Mucosa of descending colon (tissue), 3 donors: Measurements from ENCODE around the gene MGAT4B. TPM values are rescaled to one million over a fixed set of nuclear protein-coding genes. Genes with fewer than 3 reads are reported as not detected.

Experiments
- ATAC-seq: fragments of 200-7000 bp; cut with Tn5 transposase; one replicate; pipeline ENCODE4 v1.9.1; 2020; ENCODE audit warnings: mild to moderate bottlenecking, moderate library complexity
- DNase-seq, 3 donors: peaks; one replicate each; pipeline ENCODE4 v3.0.0-alpha.2; 2020
- H3K36me3 ChIP-seq: fragments of 200-600 bp; one replicate; pipeline ENCODE4 v1.8.0; 2021; ENCODE audit warnings: low read depth, mild to moderate bottlenecking
- H3K4me1 ChIP-seq: fragments of 200-600 bp; one replicate; pipeline ENCODE4 v1.8.0; 2021; ENCODE audit warnings: low read depth, mild to moderate bottlenecking
- H3K4me3 ChIP-seq: fragments of 200-600 bp; one replicate; pipeline ENCODE4 v1.8.0; 2021; ENCODE audit warnings: mild to moderate bottlenecking
- H3K9me3 ChIP-seq: fragments of 200-600 bp; one replicate; pipeline ENCODE4 v1.8.0; 2021; ENCODE audit warnings: mild to moderate bottlenecking
- intact Hi-C, 2 donors: fragments of 100-400 bp; cut with DNase I in 1 of 2; cut with micrococcal nuclease in 1 of 2; formaldehyde crosslinking; loops; one replicate each; pipeline versions ENCODE4 v1.11.0 to v1.11.1; 2022; cut with DNase I, micrococcal nuclease
- total RNA-seq, 3 donors: library from RNA; stranded (reverse); fragmentation: NEBNext Ultra II Directional in 2 of 3; extraction: Animal tissue kit (Norgen Biotek cat#: 25700) in 2 of 3; gene quantifications; one replicate each; pipeline versions ENCODE4 v1.2.1 to v1.2.4, GENCODE V29; 2021 to 2023
- TF ChIP-seq, protein P1 (sequence below): fragments of 200-600 bp; IDR thresholded peaks from one replicate; pipeline ENCODE4 v1.8.0; 2022; ENCODE audit warnings: antibody characterized with exemption, mild to moderate bottlenecking
- donor health status: DM: no; HTN: no; CAD: no; lungs with moderate emphysema.
- donor health status: DM: no; HTN: no; CAD: no.
- donor health status: DM: no; HTN: yes; CAD: no.

The MGAT4B gene
- total RNA-seq, 3 donors from 2014 or later, result 274 to 623 (median 476) TPM

DNA sequence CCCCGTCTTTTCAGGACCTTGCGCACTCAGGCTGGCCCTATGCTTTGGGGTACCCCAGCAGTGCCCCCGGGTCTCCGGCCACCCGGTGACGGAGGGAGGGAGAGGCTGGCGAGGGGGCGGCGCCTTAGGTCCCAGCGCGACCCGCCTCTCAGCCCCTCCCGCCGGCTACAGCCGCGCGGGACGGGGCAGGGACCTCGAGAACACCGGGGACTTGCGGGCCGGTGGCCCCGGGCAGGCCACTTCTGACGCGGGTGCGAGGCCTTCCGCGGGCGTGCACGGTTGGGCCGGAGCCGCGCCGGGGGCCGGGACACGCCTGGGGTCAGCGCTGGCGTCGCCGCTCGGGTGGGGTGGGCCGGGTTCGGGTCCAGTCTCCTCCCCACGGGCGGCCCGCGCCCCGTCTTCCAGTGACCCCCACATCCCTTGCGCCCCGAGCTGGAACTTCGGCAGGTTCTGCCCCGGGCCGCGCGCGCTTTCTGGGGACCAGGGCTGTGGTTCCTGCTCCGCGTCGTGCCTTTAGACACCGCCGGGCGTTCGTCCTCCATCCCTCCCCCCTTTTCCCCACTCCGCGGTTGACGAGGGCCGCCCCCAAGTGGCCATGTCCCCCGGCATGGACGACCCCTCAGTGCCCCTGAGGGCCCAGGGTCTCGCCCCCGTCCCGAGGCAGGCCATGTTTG lies 10.3 kb upstream of the MGAT4B start:
- no peak for ATAC-seq
- DNase-seq, result peak in 2 of 3 donors; percentile 68
- intact Hi-C loops, result no loop called here
- no peaks in the 10 kb centered on the region for H3K9me3 ChIP-seq
- H3K4me1 ChIP-seq, result peaks cover 35% of the 10 kb centered on the region
- H3K4me3 ChIP-seq, result no peak overlapping the region
- no peaks in the 10 kb centered on the region for H3K36me3 ChIP-seq
- TF ChIP-seq, protein P1, sequence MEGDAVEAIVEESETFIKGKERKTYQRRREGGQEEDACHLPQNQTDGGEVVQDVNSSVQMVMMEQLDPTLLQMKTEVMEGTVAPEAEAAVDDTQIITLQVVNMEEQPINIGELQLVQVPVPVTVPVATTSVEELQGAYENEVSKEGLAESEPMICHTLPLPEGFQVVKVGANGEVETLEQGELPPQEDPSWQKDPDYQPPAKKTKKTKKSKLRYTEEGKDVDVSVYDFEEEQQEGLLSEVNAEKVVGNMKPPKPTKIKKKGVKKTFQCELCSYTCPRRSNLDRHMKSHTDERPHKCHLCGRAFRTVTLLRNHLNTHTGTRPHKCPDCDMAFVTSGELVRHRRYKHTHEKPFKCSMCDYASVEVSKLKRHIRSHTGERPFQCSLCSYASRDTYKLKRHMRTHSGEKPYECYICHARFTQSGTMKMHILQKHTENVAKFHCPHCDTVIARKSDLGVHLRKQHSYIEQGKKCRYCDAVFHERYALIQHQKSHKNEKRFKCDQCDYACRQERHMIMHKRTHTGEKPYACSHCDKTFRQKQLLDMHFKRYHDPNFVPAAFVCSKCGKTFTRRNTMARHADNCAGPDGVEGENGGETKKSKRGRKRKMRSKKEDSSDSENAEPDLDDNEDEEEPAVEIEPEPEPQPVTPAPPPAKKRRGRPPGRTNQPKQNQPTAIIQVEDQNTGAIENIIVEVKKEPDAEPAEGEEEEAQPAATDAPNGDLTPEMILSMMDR, result no peak

DNA sequence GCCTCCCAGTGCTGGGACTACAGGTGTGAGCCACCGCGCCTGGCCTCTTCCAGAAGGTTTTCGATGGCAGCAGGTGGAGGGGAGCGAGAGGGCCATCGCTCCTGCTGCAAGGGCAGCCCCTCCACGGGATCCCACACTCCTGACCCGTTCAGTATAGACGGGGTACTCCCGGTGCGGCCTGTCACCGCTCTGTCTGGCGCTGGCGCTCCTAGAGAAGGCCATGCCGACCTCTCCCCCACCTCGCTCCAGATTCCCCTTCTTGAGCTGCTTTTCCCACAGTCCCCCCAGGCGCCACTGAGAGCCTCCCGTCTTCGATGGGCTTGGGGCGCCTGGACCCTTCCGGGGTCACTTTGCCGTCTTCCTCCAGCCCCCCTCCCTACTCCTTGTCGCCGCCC lies 9.7 kb upstream of the MGAT4B start:
- H3K36me3 ChIP-seq, result no peaks in the 10 kb centered on the region
- peaks cover 33% of the 10 kb centered on the region for H3K4me1 ChIP-seq
- no peaks in the 10 kb centered on the region for H3K9me3 ChIP-seq
- TF ChIP-seq, protein P1, result no peak
- ATAC-seq (no peak), DNase-seq (peak; percentile 21 to 60 (median 44))
- intact Hi-C loops, result no loop called here
- H3K4me3 ChIP-seq, result no peak overlapping the region

DNA sequence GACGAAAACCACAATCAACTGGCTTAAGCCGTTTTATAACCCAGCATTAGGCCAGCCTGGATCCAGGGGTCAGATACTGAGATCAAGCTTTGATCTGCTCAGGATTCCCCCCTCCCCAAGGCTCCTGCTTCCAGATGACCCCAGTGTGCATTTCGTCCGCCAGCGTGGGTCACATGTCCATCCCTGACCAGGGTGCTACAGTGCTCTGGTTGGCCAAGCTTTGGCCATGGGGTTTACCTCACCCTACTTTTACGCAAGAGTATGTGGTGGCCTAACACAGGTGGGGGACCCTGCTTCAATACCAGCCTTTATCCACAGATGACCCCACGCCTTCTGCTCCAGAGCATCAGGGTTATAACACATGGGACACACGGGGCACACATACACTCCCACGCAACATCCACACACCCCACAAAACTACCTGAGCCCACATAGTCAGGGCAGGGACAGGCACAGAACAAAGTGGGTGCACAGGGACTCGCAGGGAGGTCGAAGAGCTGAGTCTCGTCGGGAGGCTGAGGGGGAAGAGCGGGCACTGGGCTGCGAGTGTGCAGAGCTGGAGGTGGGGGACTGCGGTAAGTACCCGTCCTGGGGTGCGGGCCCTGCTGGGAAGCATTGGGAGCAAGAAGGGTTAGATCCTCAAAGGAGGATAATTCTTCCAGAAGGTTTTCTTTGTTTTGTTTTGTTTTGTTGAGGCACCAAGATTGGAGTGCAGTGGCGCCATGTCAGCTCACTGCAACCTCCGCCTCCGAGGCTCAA lies 9.0 kb upstream of the MGAT4B start:
- no peaks in the 10 kb centered on the region for H3K36me3 ChIP-seq
- peaks cover 33% of the 10 kb centered on the region for H3K4me1 ChIP-seq
- TF ChIP-seq, protein P1, result no peak
- peak; percentile 4 to 47 (median 29) for DNase-seq
- no peaks in the 10 kb centered on the region for H3K9me3 ChIP-seq
- intact Hi-C loops, result no loop called here
- no peak for ATAC-seq
- H3K4me3 ChIP-seq, result no peak overlapping the region

DNA sequence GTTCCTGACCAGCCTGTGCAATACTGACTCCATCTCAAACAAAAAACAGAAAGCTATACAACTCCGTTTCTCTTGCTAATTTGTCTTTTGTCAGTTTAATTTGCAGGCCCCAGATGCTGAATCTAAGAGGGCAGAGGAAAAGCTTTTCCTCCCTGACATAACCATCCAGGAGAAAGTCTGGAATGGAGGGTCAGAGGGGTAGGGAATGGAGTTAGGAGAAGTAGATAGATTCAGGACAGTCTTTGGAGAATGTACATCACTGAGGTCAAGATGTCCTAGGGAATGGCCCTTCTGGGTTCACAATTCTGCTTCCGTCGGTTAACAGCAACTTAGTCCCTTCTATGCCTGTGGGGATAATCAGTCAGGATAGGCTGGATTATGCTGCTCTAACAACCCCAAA lies 7.4 kb upstream of the MGAT4B start:
- intact Hi-C loops, result no loop called here
- no peaks in the 10 kb centered on the region for H3K36me3 ChIP-seq
- no peak overlapping the region for H3K4me3 ChIP-seq
- ATAC-seq (no peak), DNase-seq (no peak)
- TF ChIP-seq, protein P1, result no peak
- H3K4me1 ChIP-seq, result peaks cover 19% of the 10 kb centered on the region
- H3K9me3 ChIP-seq, result no peaks in the 10 kb centered on the region

DNA sequence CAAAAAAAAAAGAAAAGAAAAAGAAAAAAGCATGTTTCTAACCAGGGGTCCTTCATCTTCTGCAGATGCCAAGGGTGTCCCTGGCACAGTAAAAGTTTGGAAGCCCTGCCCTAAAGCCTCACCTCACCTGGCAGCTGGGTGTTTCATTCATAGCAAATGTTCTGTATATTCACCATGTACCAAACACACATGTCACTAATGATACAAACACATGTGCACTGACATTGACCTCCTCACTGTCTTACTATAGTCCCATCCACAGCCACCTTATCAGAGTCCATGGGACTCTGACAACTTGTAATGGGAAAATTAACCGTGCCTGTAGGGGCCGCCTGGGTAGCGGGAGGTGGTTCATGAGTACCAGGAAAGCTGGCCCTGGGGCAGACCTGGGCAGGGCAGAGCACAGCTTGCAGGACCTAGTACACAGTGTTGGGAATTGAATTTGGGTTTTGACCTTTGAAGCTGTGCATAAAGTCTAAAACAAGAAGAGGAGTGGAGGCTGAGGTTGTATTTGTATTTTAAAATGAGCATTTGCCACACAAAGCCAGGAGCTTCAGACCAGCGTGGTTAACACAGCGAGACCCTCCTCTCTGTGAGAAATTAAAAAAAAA lies 6.4 kb upstream of the MGAT4B start:
- DNase-seq (peak in 1 of 3 donors; percentile 6), ATAC-seq (no peak)
- TF ChIP-seq, protein P1, result no peak
- Histone ChIP-seq H3K4me1 (peaks cover 18% of the 10 kb centered on the region), H3K4me3 (no peak overlapping the region), H3K9me3 (no peaks in the 10 kb centered on the region), H3K36me3 (no peaks in the 10 kb centered on the region)
- intact Hi-C loops, result no loop called here
